SK-N-SH (cell line): Measurements from ENCODE around the gene THSD4.

Experiments
- EP300 ChIP-seq, 2 experiments: IDR thresholded peaks; 2 replicates each; pipeline versions ENCODE4 v1.4.0 to v1.6.1; 2012; ENCODE audit warnings: borderline replicate concordance in 1 of 2, low read depth in 1 of 2, low read length in 1 of 2
- EZH2phosphoT487 ChIP-seq: fragments of 200-600 bp; sonication (generic); IDR thresholded peaks from 2 replicates; pipeline ENCODE4 v1.6.1; 2017; ENCODE audit warnings: low read depth, mixed run types, mild to moderate bottlenecking, antibody characterized with exemption, moderate library complexity, borderline replicate concordance
- FOXJ3 ChIP-seq: sonication (generic); formaldehyde crosslinking; IDR thresholded peaks from 2 replicates; pipeline ENCODE4 v1.5.1; 2020; ENCODE audit warnings: mild to moderate bottlenecking, missing genetic modification reagents
- FOXM1 ChIP-seq: IDR thresholded peaks from 2 replicates; pipeline ENCODE4 v1.4.0; 2012; ENCODE audit warnings: low read depth, mild to moderate bottlenecking
- MAX ChIP-seq: IDR thresholded peaks from 2 replicates; pipeline ENCODE4 v1.4.0; 2012; ENCODE audit warnings: low read depth
- POLR2AphosphoS5 ChIP-seq: IDR thresholded peaks from 2 replicates; pipeline ENCODE4 v1.6.1; 2012; ENCODE audit warnings: low read depth, low read length
- RFX5 ChIP-seq: IDR thresholded peaks from 2 replicates; pipeline ENCODE4 v1.6.1; 2012; ENCODE audit warnings: mild to moderate bottlenecking, improper control_type of control experiment, low read length
- TEAD4 ChIP-seq: IDR thresholded peaks from 2 replicates; pipeline ENCODE4 v1.4.0; 2012; ENCODE audit warnings: mild to moderate bottlenecking, borderline replicate concordance; ENCODE audit not compliant: insufficient read depth
- TF ChIP-seq, protein P1 (sequence below): fragments of 200-600 bp; sonication (generic); IDR thresholded peaks from 2 replicates; pipeline ENCODE4 v1.6.1; 2017; ENCODE audit warnings: antibody characterized with exemption, mild to moderate bottlenecking, moderate library complexity
- TF ChIP-seq, protein P2 (sequence below): IDR thresholded peaks from 2 replicates; pipeline ENCODE4; 2012

GRCh38 chr15:71659730-71660067, 544.4 kb downstream of the THSD4 start:
- no peak for TF ChIP-seq EP300 (IDR thresholded peaks at IDR 0.05; ENCODE audit: borderline replicate concordance in 1 of 2, low read depth in 1 of 2, low read length in 1 of 2)
- no peak for TF ChIP-seq EZH2phosphoT487
- no peak for TF ChIP-seq MAX
- TF ChIP-seq TEAD4 = no peak
- TF ChIP-seq RFX5 = no peak
- no peak for TF ChIP-seq FOXJ3 (CRISPR knock-in tag)
- no peak for TF ChIP-seq FOXM1
- TF ChIP-seq, protein P1, sequence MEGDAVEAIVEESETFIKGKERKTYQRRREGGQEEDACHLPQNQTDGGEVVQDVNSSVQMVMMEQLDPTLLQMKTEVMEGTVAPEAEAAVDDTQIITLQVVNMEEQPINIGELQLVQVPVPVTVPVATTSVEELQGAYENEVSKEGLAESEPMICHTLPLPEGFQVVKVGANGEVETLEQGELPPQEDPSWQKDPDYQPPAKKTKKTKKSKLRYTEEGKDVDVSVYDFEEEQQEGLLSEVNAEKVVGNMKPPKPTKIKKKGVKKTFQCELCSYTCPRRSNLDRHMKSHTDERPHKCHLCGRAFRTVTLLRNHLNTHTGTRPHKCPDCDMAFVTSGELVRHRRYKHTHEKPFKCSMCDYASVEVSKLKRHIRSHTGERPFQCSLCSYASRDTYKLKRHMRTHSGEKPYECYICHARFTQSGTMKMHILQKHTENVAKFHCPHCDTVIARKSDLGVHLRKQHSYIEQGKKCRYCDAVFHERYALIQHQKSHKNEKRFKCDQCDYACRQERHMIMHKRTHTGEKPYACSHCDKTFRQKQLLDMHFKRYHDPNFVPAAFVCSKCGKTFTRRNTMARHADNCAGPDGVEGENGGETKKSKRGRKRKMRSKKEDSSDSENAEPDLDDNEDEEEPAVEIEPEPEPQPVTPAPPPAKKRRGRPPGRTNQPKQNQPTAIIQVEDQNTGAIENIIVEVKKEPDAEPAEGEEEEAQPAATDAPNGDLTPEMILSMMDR = no peak
- TF ChIP-seq POLR2AphosphoS5 = no peak
- TF ChIP-seq, protein P2, sequence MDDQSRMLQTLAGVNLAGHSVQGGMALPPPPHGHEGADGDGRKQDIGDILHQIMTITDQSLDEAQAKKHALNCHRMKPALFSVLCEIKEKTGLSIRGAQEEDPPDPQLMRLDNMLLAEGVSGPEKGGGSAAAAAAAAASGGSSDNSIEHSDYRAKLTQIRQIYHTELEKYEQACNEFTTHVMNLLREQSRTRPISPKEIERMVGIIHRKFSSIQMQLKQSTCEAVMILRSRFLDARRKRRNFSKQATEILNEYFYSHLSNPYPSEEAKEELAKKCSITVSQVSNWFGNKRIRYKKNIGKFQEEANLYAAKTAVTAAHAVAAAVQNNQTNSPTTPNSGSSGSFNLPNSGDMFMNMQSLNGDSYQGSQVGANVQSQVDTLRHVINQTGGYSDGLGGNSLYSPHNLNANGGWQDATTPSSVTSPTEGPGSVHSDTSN = no peak
